ENCODE results near the gene ETF1.
A peak's percentile ranks its signal among the peaks of the same experiment; 100 is the strongest.

The ETF1 gene

DNA sequence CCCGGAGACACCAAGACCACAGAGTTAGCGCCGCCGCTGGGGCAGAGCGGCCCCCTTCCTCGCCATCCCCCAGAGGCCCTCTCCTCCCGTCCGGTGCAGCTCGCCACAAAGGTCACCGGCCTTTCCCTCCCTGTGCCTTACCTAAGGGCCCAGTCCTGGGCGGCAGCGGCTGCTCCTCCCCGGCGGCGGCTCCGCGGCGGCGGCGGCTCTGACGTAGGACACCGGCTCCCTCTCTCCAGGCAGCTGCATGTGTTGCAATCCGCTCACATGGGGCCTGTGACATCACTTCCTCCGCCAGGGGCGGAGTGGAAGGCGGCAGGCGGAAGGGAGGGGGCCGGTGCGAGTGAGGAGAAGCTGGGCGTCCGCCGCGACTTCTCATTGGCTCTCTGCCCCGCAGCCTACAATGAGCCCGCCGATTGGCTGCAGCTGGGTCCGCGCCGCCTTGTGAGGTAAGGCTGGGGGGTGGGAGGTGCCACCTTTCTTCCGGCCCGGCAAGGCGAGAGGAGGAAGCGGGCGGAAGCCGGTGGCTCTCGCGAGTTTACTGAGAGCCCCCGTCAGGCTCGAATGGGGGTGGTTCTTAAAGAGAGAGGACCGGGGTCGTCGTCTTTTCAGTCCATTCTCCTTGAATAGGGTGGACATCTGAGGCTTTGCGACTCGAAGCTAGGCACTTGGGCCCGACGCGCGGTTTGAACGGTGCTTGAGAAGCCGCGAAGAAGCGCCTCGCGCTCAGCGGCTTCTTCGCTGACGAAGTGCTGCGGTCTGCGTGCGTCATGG, at the start of gene ETF1:
ETF1 (minus strand) TSS at position 281 of the 774 bp plus-strand sequence. CDS start 318 bp downstream, outside the sequence.
- peak; percentile 99 to 100 for DNase-seq

DNA sequence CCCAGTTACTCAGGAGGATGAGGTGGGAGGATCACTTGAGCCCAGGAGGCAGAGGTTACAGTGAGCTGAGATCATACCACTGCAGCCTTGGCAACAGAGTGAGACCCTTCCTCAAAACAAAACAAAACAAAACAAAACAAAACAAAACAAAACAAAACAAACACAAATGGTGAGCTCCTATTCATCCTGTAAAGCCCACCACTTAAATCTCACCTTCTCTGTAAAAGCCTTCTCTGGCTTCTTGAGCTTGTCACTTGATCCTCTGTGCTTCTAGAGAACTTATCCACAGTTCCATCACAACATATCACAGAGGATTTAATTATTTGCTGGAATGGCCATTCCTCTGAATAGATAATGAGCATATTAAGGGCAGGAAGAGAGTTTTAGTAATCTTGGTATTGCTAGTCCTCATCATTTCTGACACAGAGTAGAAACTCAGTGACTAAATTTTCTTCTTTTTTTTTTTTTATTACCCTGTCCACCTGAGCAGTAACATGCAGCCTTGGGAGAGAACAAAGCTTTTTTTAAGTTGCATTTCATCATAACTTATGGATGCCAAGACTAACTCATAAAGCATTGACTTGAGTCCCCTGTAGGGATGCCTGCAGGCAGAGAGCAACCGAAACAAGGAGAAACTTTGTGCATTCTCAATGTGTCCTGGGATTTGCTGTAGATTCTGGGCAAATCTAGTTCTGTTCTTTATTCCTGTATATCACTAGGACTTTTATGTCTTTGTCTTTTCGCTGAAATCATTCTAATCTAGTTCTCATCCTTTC, 45.2 kb upstream of the ETF1 start:
- no peak for DNase-seq

DNA sequence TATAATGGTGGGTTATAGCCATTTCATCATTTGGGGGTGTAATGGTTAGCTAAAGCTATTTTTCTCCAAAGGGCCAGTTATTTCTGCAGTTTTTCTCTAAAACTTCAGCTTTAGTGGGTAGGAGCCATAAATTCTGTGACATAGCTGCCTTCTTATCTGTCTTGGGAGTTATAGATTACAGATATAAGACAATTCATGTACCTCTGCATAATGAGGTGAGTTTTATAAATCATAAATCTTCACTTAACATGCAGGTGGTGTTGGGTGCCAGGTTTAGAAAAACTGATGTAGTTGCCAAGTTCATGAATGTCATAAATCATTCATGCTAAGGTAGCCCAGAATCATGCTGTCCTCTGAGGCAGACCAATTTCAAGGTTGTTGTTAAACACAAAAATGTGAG, 42.1 kb upstream of the ETF1 start:
- no peak for DNase-seq

DNA sequence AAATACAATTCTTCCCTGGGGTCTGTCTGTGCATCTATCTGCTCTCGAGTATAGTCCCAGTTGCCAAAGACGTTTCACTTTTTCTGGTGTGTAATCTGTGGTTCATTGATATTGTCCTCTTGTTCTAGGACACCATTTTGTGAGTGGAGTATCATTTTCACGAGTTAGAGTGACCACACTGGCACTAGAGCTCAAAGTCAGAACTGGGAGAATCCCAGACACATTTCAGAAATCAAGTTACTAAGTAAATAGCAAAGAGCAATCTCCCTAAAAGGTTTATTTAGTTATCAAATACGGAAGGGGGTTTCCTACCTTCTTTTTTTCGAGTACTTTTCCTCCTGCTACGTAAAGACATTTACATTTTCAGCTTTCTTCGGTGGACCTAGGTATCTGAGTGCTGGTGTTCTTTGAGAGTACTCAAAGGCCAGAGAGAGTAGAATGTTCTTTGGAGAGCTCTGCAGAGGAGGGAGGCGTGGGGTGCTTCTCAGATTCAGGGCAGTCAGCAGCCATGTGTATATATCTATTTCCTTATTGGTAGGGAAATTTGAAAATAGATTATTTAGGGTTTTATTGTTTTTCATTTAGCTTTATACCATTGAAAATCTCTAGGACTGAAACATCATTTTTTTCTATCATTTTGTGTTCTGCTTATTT, 41.1 kb upstream of the ETF1 start:
- no peak for DNase-seq

DNA sequence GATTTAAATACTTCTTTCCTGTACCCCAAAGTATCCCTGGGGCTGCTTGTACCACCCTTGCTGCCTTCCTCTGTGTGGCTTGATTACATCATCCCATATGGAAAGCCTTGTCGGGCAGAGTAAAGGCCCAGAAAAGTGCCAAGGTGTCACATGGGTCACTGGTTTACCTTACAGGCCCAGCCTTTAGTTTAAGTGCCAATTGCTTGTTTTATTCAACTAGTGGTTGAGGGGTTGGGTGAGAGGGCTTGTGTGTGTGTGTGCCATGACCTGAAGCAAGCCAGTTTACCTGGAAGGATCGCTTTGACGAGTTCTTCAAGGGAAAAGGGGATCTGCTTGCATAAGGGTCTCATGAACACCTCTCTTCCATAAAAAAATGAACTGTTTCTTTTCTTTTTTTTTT, 39.9 kb upstream of the ETF1 start:
- DNase-seq: no peak

DNA sequence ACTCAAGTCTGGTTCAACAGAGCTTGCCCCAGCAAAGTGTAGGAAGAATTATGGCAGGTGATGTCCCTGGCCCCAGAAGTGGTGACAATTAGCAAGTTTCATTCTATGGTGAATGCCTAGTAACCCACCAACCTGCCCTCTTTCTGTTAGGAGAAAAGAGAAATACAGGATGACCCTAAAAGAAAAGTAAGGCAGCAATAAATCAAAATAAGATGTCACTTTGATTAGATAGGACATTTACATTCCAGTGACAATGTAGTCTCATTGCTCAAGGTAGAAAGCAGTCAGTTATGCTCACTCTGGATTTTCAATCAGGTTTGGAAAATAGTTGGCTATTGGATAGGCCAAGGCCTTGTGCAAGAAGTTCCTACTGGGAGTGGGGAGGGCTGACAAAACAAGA, 37.7 kb upstream of the ETF1 start:
- no peak for DNase-seq

DNA sequence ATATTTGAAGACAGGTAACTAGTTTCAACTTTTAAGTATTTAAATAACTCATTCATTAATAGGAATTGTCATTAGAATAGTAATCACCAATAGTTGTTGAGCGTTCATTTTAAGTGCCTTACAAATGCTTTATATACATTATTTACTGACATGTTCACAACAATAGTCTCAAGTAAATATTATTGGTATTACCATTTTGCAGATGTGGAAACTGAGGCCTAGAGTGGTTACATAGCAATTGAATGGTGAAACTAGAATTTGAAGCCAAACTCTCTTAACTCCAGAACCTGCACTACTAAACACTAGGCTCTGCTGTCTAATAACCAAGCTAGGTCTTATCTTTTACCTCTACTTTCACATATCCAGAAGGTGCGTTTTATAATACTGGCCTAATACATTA, 37.0 kb upstream of the ETF1 start:
- no peak for DNase-seq

DNA sequence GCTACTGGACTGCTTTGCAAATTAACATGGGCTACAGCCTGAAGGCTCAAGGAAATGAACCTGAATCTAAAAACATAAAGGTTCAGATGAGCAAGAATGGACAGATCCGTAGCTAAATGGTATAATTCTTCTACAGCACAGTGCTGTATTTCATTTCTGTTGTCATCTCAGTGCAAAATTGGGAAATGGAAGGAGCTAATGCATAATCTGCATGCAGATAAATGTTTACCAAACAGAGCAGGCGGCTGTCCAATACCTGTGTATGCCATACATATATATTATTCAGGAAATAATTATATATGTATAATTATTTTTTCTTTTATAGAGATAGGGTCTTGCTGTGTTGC, 36.5 kb upstream of the ETF1 start:
- DNase-seq: no peak

DNA sequence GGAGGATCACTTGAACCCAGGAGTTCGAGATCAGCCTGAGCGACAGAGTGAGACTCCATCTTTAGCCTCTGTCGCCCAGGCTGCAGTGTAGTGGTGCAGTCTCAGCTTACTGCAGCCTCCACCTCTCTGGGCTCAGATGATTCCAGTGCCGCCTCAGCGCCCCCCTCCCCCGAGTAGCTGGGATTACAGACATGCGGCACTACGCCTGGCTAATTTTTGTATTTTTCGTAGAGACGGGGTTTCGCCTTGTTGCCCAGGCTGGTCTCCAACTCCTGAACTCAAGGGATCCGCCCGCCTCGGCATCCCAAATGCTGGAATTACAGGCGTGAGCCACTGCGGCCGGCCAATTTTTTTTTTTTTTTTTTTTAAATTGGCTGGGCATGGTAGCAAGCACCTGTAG, 34.4 kb upstream of the ETF1 start:
- DNase-seq: no peak

DNA sequence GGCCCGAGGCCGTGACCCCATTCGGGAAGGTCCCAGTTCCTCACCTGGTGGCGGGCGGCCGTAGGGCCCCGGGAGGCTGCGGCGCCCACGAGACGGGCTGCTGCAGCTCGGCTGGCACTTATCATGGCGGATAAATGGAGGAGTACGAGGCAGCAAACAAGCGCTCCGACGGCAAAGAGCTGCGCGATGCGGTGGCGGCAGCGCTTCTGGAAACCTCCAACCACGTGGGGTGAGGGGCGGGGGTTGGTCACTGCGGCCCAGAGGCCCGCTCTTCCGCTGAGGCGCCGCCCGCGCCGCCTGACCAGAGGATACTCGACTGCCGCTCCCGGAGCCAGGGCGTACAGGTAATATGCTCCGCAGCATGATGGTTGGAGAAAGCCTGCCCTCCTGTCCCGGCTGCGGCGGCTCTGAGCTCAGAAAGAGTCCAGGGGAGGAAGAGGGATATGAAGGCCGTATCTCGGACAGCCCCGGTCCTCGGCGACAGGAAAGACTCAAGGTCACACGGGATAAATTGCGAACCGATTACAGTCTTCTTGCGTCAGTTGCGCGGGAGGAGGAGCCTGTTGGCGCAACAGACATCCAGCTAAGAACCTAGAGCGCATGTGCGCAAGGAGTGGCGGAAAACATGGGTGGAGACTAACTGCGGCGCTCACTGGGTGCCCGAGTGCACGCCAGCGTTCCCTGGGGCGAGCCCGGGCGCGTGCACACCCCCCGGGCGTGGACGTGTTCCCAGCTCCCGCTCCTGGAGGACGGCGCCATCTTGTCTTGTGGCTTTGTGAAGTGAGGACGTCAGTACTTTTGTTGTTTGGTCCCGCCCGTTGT, 32.4 kb upstream of the ETF1 start, which contains the start of gene HSPA9:
HSPA9 (minus strand) TSS at position 208 of the 822 bp plus-strand sequence; CDS start at position 125, 83 bp downstream.
- peak; percentile 95 to 96 for DNase-seq

DNA sequence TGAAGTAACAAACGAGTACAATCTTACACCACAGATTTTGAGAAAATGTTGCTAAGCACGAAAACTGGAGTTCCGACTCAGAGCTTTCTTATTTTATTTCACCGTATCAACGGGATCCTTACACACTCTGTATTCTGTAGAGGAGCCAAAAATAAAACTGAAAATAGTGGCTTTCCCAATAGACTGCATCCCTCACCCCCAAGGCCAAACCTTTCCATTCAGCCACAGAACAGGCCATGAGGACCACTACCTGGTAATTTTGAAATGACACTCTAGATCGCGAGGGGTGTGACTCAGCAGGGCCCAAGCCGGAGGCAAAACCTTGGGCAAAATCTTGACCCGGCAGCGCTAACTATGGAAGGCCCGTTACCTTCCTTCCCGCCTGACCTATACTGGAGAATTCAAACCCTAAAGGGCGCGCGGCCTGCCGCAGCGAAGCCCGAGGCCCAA, 31.7 kb upstream of the ETF1 start:
- no peak for DNase-seq

DNA sequence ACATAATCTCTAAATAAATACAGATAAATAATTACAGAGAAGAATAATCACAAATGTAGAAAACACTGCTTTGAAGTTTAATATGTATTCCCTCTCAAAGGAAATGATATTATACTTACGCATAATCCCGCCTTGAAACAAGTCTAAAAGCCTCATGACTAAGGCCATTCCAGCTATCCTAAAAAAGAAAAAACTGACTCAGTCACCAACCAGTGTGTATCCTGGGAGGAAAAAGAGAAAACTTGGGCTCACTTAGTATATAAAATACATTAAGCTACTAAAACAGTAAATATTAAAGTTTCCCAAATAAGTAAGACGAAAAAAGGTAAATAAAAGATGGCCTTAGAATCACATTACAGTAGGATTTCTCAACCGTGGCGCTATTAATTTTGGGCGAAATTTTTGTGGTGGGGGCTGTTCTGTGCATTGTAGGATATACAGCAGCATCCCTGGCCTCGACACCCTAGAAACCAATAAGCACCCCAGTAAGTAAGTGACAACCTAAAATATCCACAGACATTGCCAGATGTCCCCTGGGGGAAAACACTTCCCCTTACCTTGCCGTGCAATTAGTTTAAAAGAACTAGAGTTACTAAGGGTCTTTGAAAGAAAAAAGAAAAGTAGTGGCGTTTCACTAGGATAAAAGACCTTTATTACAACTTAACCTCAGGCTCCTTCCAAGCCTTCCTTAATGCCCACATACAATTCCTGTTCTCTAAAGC, 31.1 kb upstream of the ETF1 start:
- no peak for DNase-seq

DNA sequence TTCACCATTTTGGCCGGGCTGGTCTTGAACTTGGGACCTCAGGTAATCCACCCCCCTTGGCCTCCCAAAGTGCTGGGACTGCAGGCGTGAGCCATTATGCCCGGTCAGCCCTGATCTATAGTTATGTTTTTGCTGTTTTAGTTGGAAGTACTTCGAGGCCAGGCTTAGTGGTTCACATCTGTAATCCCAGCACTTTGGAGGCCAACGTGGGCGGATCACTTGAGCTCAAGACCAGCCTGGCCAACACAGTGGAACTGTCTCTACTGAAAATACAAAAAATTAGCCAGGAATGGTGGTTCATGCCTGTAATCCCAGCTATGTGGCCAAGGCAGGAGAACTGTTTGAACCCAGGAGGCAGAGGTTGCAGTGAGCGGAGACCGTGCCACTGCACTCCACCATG, 30.2 kb upstream of the ETF1 start:
- no peak for DNase-seq

DNA sequence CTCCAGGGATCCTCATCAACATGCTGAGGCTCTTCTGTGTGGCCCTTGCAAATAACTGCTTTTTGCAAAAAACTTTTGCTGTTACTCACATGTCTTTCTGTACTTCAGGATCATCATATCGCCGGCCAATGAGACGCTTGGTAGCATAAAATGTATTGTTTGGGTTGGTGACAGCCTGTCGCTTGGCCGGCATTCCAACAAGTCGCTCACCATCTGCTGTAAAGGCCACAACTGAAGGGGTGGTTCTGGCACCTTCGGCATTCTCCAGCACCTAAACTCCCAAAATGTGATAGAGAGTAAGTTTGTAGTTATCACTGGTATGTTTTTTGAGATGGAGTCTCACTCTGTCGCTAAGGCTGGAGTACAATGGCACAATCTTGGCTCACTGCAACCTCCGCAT, 27.8 kb upstream of the ETF1 start:
- DNase-seq: no peak

DNA sequence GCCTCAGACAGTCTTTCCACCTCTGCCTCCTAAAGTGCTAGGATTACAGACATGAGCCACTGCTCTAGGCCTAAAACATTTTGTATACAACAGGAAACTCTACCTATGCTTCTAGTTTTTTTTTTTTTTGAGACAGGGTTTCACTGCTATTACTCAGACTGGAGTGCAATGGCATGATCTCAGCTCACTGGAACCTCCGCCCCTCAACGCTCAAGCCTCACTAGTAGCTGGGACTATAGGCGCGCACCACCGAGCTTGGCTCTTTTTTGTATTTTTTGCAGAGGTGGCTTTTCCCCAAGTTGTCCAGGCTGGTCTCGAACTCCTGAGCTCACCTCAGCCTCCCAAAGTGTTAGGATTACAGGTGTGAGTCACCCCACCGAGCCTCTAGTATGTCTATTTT, 26.7 kb upstream of the ETF1 start:
- DNase-seq: no peak

DNA sequence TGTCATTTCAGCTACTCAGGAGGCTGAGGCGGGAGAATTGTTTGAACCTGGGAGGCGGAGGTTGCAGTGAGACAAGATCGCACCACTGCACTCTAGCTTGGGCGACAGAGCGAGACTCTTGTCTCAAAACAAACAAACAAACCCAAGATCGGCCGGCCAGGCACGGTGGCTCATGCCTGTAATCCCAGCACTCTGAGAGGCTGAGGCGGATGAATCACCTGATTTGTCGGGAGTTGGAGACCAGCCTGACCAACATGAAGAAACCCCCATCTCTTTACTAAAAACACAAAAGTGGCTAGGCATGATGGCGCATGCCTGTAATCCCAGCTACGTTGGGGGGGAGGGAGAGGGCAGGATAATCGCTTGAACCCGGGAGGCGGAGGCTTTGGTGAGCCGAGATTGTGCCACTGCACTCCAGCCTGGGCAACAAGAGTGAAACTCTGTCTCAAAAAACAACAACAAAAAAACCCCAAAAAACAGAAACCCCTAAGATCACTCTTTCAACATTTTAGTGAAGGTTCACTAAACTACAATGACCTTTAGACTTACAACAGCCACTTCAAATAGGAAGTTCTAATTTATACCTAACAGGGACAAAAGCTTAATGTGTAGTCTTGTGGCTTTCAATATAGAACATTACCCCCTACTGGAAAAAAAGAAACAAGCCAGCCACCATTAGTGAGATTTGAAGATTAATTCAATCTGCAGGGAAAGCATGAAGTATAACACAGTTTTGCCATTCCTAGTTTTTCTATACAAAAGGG, 25.2 kb upstream of the ETF1 start:
- DNase-seq: no peak

DNA sequence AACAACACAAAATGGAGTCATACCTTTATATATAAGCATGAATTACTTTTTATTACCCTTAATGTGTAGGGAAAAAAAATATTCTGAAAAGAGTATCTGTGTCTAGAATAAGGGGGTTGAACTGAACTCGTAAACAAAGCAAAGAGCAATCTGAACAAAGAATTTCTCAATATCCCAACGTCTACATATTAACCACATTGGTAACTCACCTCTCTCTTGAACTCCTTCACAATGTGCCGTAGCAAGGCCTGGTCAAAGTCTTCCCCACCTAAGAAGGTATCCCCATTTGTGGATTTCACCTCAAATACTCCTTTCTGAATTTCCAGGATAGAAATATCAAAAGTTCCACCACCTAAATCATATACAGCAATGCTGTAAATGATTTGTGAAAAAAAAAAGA, 23.8 kb upstream of the ETF1 start:
- no peak for DNase-seq

DNA sequence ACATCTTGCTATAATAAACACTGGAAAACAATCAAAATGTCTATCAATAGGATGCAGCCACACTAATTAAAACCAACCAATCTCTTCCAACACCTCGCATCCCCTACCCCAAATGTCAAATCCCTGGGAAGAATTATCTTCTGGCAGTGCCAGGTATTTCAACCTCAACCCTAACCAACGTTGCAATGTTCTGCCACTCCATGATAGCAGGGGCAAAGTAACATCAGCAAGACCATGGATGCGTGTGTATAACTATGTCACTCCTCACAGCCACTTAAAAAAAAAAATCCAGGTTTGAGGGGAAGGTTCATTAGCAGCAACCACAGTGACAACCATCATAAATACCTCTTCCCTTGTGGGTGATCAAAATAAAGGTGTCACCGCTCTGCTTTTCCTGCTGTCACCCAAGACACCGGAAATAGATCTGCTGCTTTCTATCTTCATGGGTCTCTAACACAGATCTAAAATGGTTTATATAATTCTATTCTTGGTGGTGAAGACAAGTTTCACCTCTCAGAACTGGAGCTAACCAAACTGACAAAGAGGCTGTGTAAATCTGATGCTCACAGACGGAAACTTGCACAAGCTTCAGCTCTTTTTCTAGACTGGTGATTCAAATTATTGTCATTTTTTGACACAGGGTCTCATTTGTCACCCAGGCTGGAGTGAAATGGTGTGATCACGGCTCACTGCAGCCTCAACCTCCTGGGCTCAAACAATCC, 22.2 kb upstream of the ETF1 start:
- DNase-seq: no peak

DNA sequence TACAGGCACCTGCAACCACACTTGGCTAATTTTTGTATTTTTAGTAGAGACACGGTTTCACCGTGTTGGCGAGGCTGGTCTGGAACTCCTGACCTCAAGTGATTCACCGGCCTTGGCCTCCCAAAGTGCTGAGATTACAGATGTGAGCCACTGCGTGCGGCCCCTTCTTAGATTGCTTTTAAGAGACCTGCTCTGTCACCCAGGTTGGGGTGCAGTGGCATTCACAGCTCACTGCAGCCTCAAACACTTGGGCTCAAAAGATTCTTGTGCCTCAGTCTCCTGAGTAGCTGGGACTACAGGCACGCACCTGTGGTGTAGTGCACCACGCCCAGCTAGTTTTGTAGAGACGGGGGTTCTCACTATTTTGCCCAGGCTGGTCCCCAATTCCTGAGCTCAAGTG, 21.2 kb upstream of the ETF1 start:
- DNase-seq: no peak

DNA sequence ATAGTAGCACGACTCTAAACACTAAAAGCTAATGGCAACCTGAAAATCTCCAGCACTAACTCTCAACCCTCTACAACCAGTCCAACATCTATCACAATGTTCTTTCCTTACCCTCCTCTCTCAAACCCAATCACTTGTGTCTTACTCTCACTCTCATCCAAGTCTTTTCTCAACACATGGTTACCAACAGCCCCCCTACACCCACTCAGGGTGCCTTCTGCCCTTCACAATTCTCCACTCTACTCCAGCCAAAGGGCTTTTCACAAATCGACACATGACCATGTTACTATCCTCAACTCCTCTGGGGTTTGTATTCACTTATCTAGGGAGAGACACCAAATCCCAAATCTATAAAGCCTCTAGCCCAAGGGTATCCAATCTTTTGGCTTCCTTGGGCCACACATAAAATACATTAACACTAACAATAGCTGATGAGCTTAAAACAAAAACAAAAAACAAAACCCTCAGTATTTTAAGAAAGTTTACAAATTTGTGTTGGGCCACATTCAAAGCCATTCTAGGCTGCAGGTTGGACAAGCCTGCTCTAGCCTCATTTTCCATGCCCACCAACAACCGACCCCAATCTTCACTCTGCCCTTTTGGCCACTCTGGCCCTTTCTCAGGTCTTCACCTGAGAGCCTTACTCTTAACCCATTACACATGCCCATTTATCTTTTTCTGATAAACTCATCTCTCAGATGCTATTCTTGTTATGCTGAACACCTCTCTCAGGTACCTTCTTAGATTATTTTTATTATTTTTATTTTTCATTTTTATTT, 20.5 kb upstream of the ETF1 start:
- no peak for DNase-seq
